HepG2 (cell line): ENCODE measurements around the gene NHERF2. TPM values are rescaled to one million over a fixed set of nuclear protein-coding genes. Genes with fewer than 3 reads are reported as not detected.

Experiments
- FOXM1 ChIP-seq: sonication (generic); formaldehyde crosslinking; IDR thresholded peaks from 2 replicates; pipeline ENCODE4 v1.5.0; 2020; ENCODE audit warnings: missing genetic modification reagents
- KLF16 ChIP-seq, 2 experiments: sonication (generic) in 1 of 2; formaldehyde crosslinking in 1 of 2; IDR thresholded peaks; 2 replicates each; pipeline versions ENCODE4 v1.6.1 to v1.8.0; 2016 to 2023; ENCODE audit warnings: missing genetic modification reagents in 2 of 2, missing compliant biosample characterization in 1 of 2
- MED8 ChIP-seq: sonication (generic); formaldehyde crosslinking; IDR thresholded peaks from 2 replicates; pipeline ENCODE4 v1.8.1; 2023; ENCODE audit warnings: mild to moderate bottlenecking, missing genetic modification reagents; ENCODE audit not compliant: insufficient replicate concordance
- MYNN ChIP-seq: sonication (generic); formaldehyde crosslinking; IDR thresholded peaks from 2 replicates; pipeline ENCODE4 v1.4.0; 2020; ENCODE audit warnings: mild to moderate bottlenecking, low read depth, missing genetic modification reagents
- RBAK ChIP-seq: sonication (generic); formaldehyde crosslinking; IDR thresholded peaks from 2 replicates; pipeline ENCODE4 v1.5.1; 2020; ENCODE audit warnings: mild to moderate bottlenecking, missing genetic modification reagents
- ZNF256 ChIP-seq: sonication (generic); formaldehyde crosslinking; conservative IDR thresholded peaks from 2 replicates; pipeline ENCODE4 v1.4.0; 2020; ENCODE audit warnings: missing genetic modification reagents
- ZNF446 ChIP-seq: sonication (generic); formaldehyde crosslinking; IDR thresholded peaks from 2 replicates; pipeline ENCODE4 v1.5.0; 2020; ENCODE audit warnings: mild to moderate bottlenecking, missing genetic modification reagents
- ZZZ3 ChIP-seq: sonication (generic); formaldehyde crosslinking; IDR thresholded peaks from 2 replicates; pipeline ENCODE4 v1.4.0; 2020; ENCODE audit warnings: missing genetic modification reagents, mild to moderate bottlenecking, borderline replicate concordance
- polyA plus RNA-seq, 8 experiments: library from polyadenylated mRNA; depleted of rRNA in 3 of 8; stranded (reverse) in 7 of 8; unstranded in 1 of 8; fragments of >200 nt; fragmentation: Illumina TruSeq in 4 of 8; extraction: Trizol in 4 of 8; gene quantifications; 2 replicates each; pipeline versions ENCODE4 v1.2.1 to v1.2.3, GENCODE V29; 2011 to 2016; ENCODE audit warnings: low read depth in 4 of 8, missing spikeins in 1 of 8, mixed read lengths in 1 of 8; ENCODE audit not compliant: insufficient read depth in 1 of 8
- total RNA-seq, 5 experiments: library from RNA; depleted of rRNA; stranded (reverse); fragments of >200 nt; fragmentation: Illumina TruSeq; extraction: Trizol; gene quantifications; 2 replicates each; pipeline ENCODE4 v1.2.3, GENCODE V29; 2016; ENCODE audit warnings: low read depth in 1 of 5
- TF ChIP-seq, protein P1 (sequence below), 2 experiments: sonication (generic) in 1 of 2; formaldehyde crosslinking in 1 of 2; IDR thresholded peaks; 2 replicates each; pipeline versions ENCODE4 v1.4.0 to v1.6.1; 2016 to 2020; ENCODE audit warnings: borderline replicate concordance in 1 of 2, low read depth in 1 of 2, mild to moderate bottlenecking in 1 of 2, missing genetic modification reagents in 1 of 2
- TF ChIP-seq, protein P2 (sequence below): sonication (generic); formaldehyde crosslinking; IDR thresholded peaks from 2 replicates; pipeline ENCODE4 v1.4.0; 2020; ENCODE audit warnings: missing genetic modification reagents
- TF ChIP-seq, protein P3 (sequence below): sonication (generic); formaldehyde crosslinking; conservative IDR thresholded peaks from 2 replicates; pipeline ENCODE4 v1.4.0; 2020; ENCODE audit warnings: mild to moderate bottlenecking, missing genetic modification reagents, moderate library complexity
- TF ChIP-seq, protein P4 (sequence below): sonication (generic); formaldehyde crosslinking; IDR thresholded peaks from 2 replicates; pipeline ENCODE4 v1.8.0; 2022; ENCODE audit warnings: mild to moderate bottlenecking, missing genetic modification reagents, borderline replicate concordance
- TF ChIP-seq, protein P5 (sequence below): sonication (generic); formaldehyde crosslinking; IDR thresholded peaks from 2 replicates; pipeline ENCODE4 v1.9.0; 2022; ENCODE audit warnings: missing genetic modification reagents, mild to moderate bottlenecking, borderline replicate concordance

The NHERF2 gene
- total and polyA plus RNA-seq, 2 of the 13 experiments (the other 11 are each of a cell fraction or from before 2014, with no cell fraction given): 23.7 to 39.3 TPM

DNA sequence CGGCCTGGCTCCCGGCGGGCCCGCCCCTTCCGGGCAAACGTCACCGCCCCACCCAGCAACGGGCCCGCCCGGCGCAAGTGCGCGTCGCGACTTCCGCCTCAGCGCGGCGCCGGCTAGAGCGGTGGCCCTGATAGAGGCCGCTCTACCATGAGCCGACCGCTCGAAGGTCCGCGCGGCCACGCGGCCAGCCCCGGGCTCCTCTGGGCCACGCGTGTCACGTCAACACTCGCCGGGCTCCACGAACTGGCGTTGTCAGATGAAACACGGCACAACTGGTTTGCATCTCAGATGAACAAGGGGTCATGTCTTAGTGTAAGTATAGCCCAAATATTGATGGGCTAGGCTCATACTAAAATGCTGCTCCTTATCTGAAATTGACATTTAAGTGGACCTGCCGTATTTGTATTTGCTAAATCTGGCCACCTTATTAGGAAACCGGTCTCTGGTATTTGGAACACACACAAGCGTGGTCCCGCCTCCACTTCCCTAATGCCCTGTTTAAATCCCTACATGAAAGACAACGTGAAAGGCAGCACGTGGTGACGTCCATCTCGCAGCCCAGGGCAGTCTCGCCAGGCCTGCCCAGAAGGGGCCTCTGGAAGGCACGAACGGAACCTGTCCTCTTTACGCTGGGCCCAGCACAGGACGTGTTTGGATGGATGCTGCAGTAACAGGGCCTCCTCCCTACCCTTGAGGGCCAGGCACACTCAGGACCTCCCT is 16.8 kb upstream of the NHERF2 start, which contains the start of gene ZNF598 (continued):
- TF ChIP-seq MYNN (CRISPR knock-in tag) (no peak), ZNF256 (CRISPR knock-in tag) (no peak), ZZZ3 (CRISPR knock-in tag) (no peak; the same call in 1 of the 2 replicates), MED8 (CRISPR knock-in tag) (no peak), FOXM1 (CRISPR knock-in tag) (no peak), ZNF446 (CRISPR knock-in tag) (peak; percentile 59), RBAK (CRISPR knock-in tag) (no peak), KLF16 (CRISPR knock-in tag; IDR thresholded peaks at IDR 0.05) (no peak; a peak in 1 of 4 replicates)
- TF ChIP-seq, protein P1, sequence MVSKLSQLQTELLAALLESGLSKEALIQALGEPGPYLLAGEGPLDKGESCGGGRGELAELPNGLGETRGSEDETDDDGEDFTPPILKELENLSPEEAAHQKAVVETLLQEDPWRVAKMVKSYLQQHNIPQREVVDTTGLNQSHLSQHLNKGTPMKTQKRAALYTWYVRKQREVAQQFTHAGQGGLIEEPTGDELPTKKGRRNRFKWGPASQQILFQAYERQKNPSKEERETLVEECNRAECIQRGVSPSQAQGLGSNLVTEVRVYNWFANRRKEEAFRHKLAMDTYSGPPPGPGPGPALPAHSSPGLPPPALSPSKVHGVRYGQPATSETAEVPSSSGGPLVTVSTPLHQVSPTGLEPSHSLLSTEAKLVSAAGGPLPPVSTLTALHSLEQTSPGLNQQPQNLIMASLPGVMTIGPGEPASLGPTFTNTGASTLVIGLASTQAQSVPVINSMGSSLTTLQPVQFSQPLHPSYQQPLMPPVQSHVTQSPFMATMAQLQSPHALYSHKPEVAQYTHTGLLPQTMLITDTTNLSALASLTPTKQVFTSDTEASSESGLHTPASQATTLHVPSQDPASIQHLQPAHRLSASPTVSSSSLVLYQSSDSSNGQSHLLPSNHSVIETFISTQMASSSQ (IDR thresholded peaks at IDR 0.05; ENCODE audit: low read depth): no peak
- TF ChIP-seq, protein P1 (CRISPR knock-in tag; IDR thresholded peaks at IDR 0.05; ENCODE audit: borderline replicate concordance): no peak; the same call in 1 of the 2 replicates
- TF ChIP-seq, protein P2, sequence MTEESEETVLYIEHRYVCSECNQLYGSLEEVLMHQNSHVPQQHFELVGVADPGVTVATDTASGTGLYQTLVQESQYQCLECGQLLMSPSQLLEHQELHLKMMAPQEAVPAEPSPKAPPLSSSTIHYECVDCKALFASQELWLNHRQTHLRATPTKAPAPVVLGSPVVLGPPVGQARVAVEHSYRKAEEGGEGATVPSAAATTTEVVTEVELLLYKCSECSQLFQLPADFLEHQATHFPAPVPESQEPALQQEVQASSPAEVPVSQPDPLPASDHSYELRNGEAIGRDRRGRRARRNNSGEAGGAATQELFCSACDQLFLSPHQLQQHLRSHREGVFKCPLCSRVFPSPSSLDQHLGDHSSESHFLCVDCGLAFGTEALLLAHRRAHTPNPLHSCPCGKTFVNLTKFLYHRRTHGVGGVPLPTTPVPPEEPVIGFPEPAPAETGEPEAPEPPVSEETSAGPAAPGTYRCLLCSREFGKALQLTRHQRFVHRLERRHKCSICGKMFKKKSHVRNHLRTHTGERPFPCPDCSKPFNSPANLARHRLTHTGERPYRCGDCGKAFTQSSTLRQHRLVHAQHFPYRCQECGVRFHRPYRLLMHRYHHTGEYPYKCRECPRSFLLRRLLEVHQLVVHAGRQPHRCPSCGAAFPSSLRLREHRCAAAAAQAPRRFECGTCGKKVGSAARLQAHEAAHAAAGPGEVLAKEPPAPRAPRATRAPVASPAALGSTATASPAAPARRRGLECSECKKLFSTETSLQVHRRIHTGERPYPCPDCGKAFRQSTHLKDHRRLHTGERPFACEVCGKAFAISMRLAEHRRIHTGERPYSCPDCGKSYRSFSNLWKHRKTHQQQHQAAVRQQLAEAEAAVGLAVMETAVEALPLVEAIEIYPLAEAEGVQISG (CRISPR knock-in tag): peak; percentile 99
- TF ChIP-seq, protein P3, sequence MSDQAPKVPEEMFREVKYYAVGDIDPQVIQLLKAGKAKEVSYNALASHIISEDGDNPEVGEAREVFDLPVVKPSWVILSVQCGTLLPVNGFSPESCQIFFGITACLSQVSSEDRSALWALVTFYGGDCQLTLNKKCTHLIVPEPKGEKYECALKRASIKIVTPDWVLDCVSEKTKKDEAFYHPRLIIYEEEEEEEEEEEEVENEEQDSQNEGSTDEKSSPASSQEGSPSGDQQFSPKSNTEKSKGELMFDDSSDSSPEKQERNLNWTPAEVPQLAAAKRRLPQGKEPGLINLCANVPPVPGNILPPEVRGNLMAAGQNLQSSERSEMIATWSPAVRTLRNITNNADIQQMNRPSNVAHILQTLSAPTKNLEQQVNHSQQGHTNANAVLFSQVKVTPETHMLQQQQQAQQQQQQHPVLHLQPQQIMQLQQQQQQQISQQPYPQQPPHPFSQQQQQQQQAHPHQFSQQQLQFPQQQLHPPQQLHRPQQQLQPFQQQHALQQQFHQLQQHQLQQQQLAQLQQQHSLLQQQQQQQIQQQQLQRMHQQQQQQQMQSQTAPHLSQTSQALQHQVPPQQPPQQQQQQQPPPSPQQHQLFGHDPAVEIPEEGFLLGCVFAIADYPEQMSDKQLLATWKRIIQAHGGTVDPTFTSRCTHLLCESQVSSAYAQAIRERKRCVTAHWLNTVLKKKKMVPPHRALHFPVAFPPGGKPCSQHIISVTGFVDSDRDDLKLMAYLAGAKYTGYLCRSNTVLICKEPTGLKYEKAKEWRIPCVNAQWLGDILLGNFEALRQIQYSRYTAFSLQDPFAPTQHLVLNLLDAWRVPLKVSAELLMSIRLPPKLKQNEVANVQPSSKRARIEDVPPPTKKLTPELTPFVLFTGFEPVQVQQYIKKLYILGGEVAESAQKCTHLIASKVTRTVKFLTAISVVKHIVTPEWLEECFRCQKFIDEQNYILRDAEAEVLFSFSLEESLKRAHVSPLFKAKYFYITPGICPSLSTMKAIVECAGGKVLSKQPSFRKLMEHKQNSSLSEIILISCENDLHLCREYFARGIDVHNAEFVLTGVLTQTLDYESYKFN: peak; percentile 13; the same call in 1 of the 2 replicates
- TF ChIP-seq, protein P4, sequence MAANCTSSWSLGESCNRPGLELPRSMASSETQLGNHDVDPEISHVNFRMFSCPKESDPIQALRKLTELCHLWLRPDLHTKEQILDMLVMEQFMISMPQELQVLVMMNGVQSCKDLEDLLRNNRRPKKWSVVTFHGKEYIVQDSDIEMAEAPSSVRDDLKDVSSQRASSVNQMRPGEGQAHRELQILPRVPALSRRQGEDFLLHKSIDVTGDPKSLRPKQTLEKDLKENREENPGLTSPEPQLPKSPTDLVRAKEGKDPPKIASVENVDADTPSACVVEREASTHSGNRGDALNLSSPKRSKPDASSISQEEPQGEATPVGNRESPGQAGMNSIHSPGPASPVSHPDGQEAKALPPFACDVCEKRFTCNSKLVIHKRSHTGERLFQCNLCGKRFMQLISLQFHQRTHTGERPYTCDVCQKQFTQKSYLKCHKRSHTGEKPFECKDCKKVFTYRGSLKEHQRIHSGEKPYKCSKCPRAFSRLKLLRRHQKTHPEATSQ (CRISPR knock-in tag): no peak
- TF ChIP-seq, protein P5, sequence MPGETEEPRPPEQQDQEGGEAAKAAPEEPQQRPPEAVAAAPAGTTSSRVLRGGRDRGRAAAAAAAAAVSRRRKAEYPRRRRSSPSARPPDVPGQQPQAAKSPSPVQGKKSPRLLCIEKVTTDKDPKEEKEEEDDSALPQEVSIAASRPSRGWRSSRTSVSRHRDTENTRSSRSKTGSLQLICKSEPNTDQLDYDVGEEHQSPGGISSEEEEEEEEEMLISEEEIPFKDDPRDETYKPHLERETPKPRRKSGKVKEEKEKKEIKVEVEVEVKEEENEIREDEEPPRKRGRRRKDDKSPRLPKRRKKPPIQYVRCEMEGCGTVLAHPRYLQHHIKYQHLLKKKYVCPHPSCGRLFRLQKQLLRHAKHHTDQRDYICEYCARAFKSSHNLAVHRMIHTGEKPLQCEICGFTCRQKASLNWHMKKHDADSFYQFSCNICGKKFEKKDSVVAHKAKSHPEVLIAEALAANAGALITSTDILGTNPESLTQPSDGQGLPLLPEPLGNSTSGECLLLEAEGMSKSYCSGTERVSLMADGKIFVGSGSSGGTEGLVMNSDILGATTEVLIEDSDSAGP: peak; percentile 81; the same call in 1 of the 2 replicates
